IPS-18a (cell line): ENCODE measurements around the gene ATP10A.

Experiments
- H3K27ac ChIP-seq: one replicate; pipeline ENCODE4 v1.5.1; 2013; ENCODE audit warnings: low read length
- H3K27me3 ChIP-seq: one replicate; pipeline ENCODE4 v1.6.1; 2013; ENCODE audit warnings: mild to moderate bottlenecking, low read length; ENCODE audit not compliant: control insufficient read depth, insufficient read depth
- H3K36me3 ChIP-seq: one replicate; pipeline ENCODE4 v1.6.1; 2013; ENCODE audit warnings: low read depth, low read length; ENCODE audit not compliant: control insufficient read depth
- H3K4me1 ChIP-seq: one replicate; pipeline ENCODE4 v1.6.1; 2013; ENCODE audit warnings: low read depth, low read length; ENCODE audit not compliant: control insufficient read depth
- H3K4me3 ChIP-seq: one replicate; pipeline ENCODE4 v1.5.1; 2013; ENCODE audit warnings: low read length
- H3K9ac ChIP-seq: one replicate; pipeline ENCODE4 v1.6.1; 2013; ENCODE audit warnings: mild to moderate bottlenecking, low read length, moderate library complexity
- H3K9me3 ChIP-seq: one replicate; pipeline ENCODE4 v1.6.1; 2013; ENCODE audit warnings: low read depth, low read length; ENCODE audit not compliant: control insufficient read depth

Gene ATP10A

GRCh38 chr15:25797035-25797434 lies 66.1 kb downstream of the ATP10A start:
- Histone ChIP-seq H3K9me3 (no peaks in the 10 kb centered on the region), H3K27me3 (no peaks in the 10 kb centered on the region), H3K27ac (no peak overlapping the region), H3K36me3 (no peaks in the 10 kb centered on the region), H3K4me3 (no peak overlapping the region), H3K9ac (no peak overlapping the region), H3K4me1 (peaks cover 7% of the 10 kb centered on the region)

- Histone ChIP-seq H3K36me3 (no peaks in the 10 kb centered on the region), H3K27me3 (no peaks in the 10 kb centered on the region), H3K9ac (no peak overlapping the region), H3K9me3 (no peaks in the 10 kb centered on the region), H3K4me1 (peaks cover 7% of the 10 kb centered on the region), H3K27ac (no peak overlapping the region), H3K4me3 (no peak overlapping the region)
These were observed 66.7 kb downstream of the ATP10A start for GRCh38 chr15:25796395-25796794.

- no peak overlapping the region for H3K27ac ChIP-seq
- H3K36me3 ChIP-seq: no peaks in the 10 kb centered on the region
- no peak overlapping the region for H3K4me3 ChIP-seq
- H3K9me3 ChIP-seq: no peaks in the 10 kb centered on the region
- no peaks in the 10 kb centered on the region for H3K27me3 ChIP-seq
- peaks cover 7% of the 10 kb centered on the region for H3K4me1 ChIP-seq
- H3K9ac ChIP-seq: no peak overlapping the region
These were observed 67.4 kb downstream of the ATP10A start for GRCh38 chr15:25795712-25796111.

- Histone ChIP-seq H3K4me3 (no peak overlapping the region), H3K9me3 (no peaks in the 10 kb centered on the region), H3K27ac (no peak overlapping the region), H3K36me3 (no peaks in the 10 kb centered on the region), H3K27me3 (no peaks in the 10 kb centered on the region), H3K9ac (no peak overlapping the region), H3K4me1 (peaks cover 10% of the 10 kb centered on the region)
These were observed 68.1 kb downstream of the ATP10A start for GRCh38 chr15:25795061-25795460.

GRCh38 chr15:25793354-25794050 lies 69.6 kb downstream of the ATP10A start:
- Histone ChIP-seq H3K9me3 (no peaks in the 10 kb centered on the region), H3K27ac (no peak overlapping the region), H3K4me1 (peaks cover 13% of the 10 kb centered on the region), H3K36me3 (no peaks in the 10 kb centered on the region), H3K9ac (no peak overlapping the region), H3K4me3 (no peak overlapping the region), H3K27me3 (no peaks in the 10 kb centered on the region)

- no peak overlapping the region for H3K4me3 ChIP-seq
- no peaks in the 10 kb centered on the region for H3K36me3 ChIP-seq
- no peak overlapping the region for H3K27ac ChIP-seq
- H3K9ac ChIP-seq: no peak overlapping the region
- no peaks in the 10 kb centered on the region for H3K27me3 ChIP-seq
- H3K9me3 ChIP-seq: no peaks in the 10 kb centered on the region
- H3K4me1 ChIP-seq: peaks cover 15% of the 10 kb centered on the region
These were observed 71.0 kb downstream of the ATP10A start for GRCh38 chr15:25792128-25792527.

- no peak overlapping the region for H3K27ac ChIP-seq
- no peaks in the 10 kb centered on the region for H3K27me3 ChIP-seq
- H3K9me3 ChIP-seq: no peaks in the 10 kb centered on the region
- H3K9ac ChIP-seq: no peak overlapping the region
- H3K4me3 ChIP-seq: no peak overlapping the region
- H3K4me1 ChIP-seq: peaks cover 15% of the 10 kb centered on the region
- H3K36me3 ChIP-seq: no peaks in the 10 kb centered on the region
These were observed 73.0 kb downstream of the ATP10A start for GRCh38 chr15:25790000-25790660.

- Histone ChIP-seq H3K9me3 (no peaks in the 10 kb centered on the region), H3K4me1 (peaks cover 15% of the 10 kb centered on the region), H3K9ac (no peak overlapping the region), H3K27me3 (no peaks in the 10 kb centered on the region), H3K27ac (no peak overlapping the region), H3K4me3 (no peak overlapping the region), H3K36me3 (no peaks in the 10 kb centered on the region)
These were observed 73.5 kb downstream of the ATP10A start for GRCh38 chr15:25789616-25789999.

GRCh38 chr15:25789211-25789610 lies 73.9 kb downstream of the ATP10A start:
- no peak overlapping the region for H3K9ac ChIP-seq
- no peak overlapping the region for H3K27ac ChIP-seq
- H3K27me3 ChIP-seq: no peaks in the 10 kb centered on the region
- H3K4me3 ChIP-seq: no peak overlapping the region
- peaks cover 15% of the 10 kb centered on the region for H3K4me1 ChIP-seq
- no peaks in the 10 kb centered on the region for H3K9me3 ChIP-seq
- H3K36me3 ChIP-seq: no peaks in the 10 kb centered on the region

- H3K27ac ChIP-seq: no peak overlapping the region
- H3K36me3 ChIP-seq: no peaks in the 10 kb centered on the region
- no peak overlapping the region for H3K4me3 ChIP-seq
- H3K9me3 ChIP-seq: no peaks in the 10 kb centered on the region
- no peak overlapping the region for H3K9ac ChIP-seq
- H3K27me3 ChIP-seq: no peaks in the 10 kb centered on the region
- H3K4me1 ChIP-seq: peaks cover 15% of the 10 kb centered on the region
These were observed 75.1 kb downstream of the ATP10A start for GRCh38 chr15:25787855-25788520.

GRCh38 chr15:25787381-25787780 lies 75.7 kb downstream of the ATP10A start:
- Histone ChIP-seq H3K27me3 (no peaks in the 10 kb centered on the region), H3K9ac (no peak overlapping the region), H3K27ac (no peak overlapping the region), H3K9me3 (no peaks in the 10 kb centered on the region), H3K4me1 (peaks cover 15% of the 10 kb centered on the region), H3K36me3 (no peaks in the 10 kb centered on the region), H3K4me3 (no peak overlapping the region)
